ENCODE data around the gene NDUFA11.

DNA sequence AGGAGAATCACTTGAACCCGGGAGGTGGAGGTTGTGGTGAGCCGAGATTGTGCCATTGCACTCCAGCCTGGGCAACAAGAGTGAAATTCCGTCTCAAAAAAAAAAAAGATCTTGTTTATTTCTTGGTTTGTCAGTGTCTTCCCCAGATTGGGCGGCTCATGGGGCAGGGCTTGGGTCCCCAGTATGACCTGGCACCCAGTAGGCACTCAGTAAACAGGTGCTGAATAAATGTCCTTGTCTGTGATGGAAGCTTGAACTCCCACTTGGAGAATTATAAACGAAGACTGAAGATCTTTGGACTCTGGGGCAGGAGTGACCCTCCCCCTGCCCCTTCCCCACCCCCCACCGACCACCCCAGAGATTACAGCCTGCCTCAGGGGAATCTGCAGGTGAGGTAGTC lies 23.4 kb downstream of the NDUFA11 start:
- no peak for TF ChIP-seq POLR2A (IDR thresholded peaks at IDR 0.05)
- TF ChIP-seq CTCF (IDR thresholded peaks at IDR 0.05), result no peak

Measured in suprapubic skin (tissue), 3 donors.